SU-DHL-6 (cell line): ENCODE data around the gene COQ2.

Source experiments
- H2AFZ ChIP-seq: fragments of 200-600 bp; sonication (generic); 2 replicates; pipeline ENCODE4 v1.6.1; 2014; ENCODE audit warnings: low read depth, mild to moderate bottlenecking, moderate library complexity, mixed read lengths, antibody characterized with exemption, low read length; ENCODE audit not compliant: severe bottlenecking
- H3F3A ChIP-seq: fragments of 200-600 bp; shearing (Covaris generic); 2 replicates; pipeline ENCODE4 v1.6.0; 2016; ENCODE audit warnings: antibody characterized with exemption, mild to moderate bottlenecking; ENCODE audit not compliant: insufficient read depth
- H3K27ac ChIP-seq: fragments of 200-600 bp; sonication (generic); 2 replicates; pipeline ENCODE4 v1.5.1; 2016; ENCODE audit warnings: low read depth, mild to moderate bottlenecking, low read length, moderate library complexity, mixed read lengths
- H3K27me3 ChIP-seq: fragments of 200-600 bp; sonication (generic), shearing (Covaris generic); 2 replicates; pipeline ENCODE4 v1.6.0; 2014; ENCODE audit warnings: mild to moderate bottlenecking, low read length
- H3K36me3 ChIP-seq: fragments of 200-600 bp; sonication (generic); 2 replicates; pipeline ENCODE4 v1.6.1; 2014; ENCODE audit warnings: mild to moderate bottlenecking, low read length, mixed read lengths
- H3K4me2 ChIP-seq: fragments of 300-600, 200-600 bp; shearing (Covaris generic), sonication (generic); 2 replicates; pipeline ENCODE4 v1.6.0; 2014; ENCODE audit warnings: low read length, low read depth, mild to moderate bottlenecking; ENCODE audit not compliant: poor library complexity, severe bottlenecking
- H3K4me3 ChIP-seq: fragments of 200-600 bp; sonication (generic); 2 replicates; pipeline ENCODE4 v1.5.1; 2014; ENCODE audit warnings: antibody characterized with exemption, low read length, mild to moderate bottlenecking, mixed read lengths; ENCODE audit not compliant: insufficient read depth, poor library complexity, severe bottlenecking
- H3K79me2 ChIP-seq: fragments of 200-600 bp; sonication (generic); 2 replicates; pipeline ENCODE4 v1.6.1; 2014; ENCODE audit warnings: mild to moderate bottlenecking, low read length, moderate library complexity; ENCODE audit not compliant: insufficient read depth
- H3K9ac ChIP-seq: fragments of 200-600 bp; sonication (generic); 2 replicates; pipeline ENCODE4 v1.7.0; 2014; ENCODE audit warnings: mild to moderate bottlenecking, low read length
- H3K9me2 ChIP-seq: fragments of 200-600 bp; sonication (generic); replicated peaks from 2 replicates; pipeline ENCODE4 v1.6.1; 2014; ENCODE audit warnings: low read length; ENCODE audit not compliant: insufficient read depth
- H3K9me3 ChIP-seq: fragments of 200-600 bp; sonication (generic); 2 replicates; pipeline ENCODE4 v1.6.1; 2014; ENCODE audit warnings: low read length, mixed read lengths; ENCODE audit not compliant: insufficient read depth
- H4K20me1 ChIP-seq: fragments of 200-600 bp; sonication (generic); 2 replicates; pipeline ENCODE4 v1.6.1; 2014; ENCODE audit warnings: low read depth, mild to moderate bottlenecking, antibody characterized with exemption, low read length, moderate library complexity, mixed read lengths
- CTCF ChIP-seq: fragments of 200-600 bp; sonication (generic); IDR thresholded peaks from one replicate; pipeline ENCODE4 v1.5.1; 2017; ENCODE audit warnings: antibody characterized with exemption, mild to moderate bottlenecking, low read length, moderate library complexity; ENCODE audit not compliant: insufficient read depth, poor library complexity, severe bottlenecking
- EZH2phosphoT487 ChIP-seq: fragments of 200-600 bp; sonication (generic), shearing (Covaris generic); conservative IDR thresholded peaks from 2 replicates; pipeline ENCODE4 v1.6.1; 2018; ENCODE audit warnings: mild to moderate bottlenecking, antibody characterized with exemption, low read length, moderate library complexity, mixed read lengths

Gene COQ2

GRCh38 chr4:83266689-83267088 lies 17.9 kb downstream of the COQ2 start:
- no peak overlapping the region for H2AFZ ChIP-seq
- no peaks in the 10 kb centered on the region for H3K36me3 ChIP-seq
- H3K9me3 ChIP-seq: no peaks in the 10 kb centered on the region
- H3F3A ChIP-seq: no peaks in the 10 kb centered on the region
- TF ChIP-seq EZH2phosphoT487: no peak
- TF ChIP-seq CTCF: no peak
- H4K20me1 ChIP-seq: no peaks in the 10 kb centered on the region
- H3K9me2 ChIP-seq: no peaks in the 10 kb centered on the region
- no peak overlapping the region for H3K27ac ChIP-seq
- H3K79me2 ChIP-seq: no peaks in the 10 kb centered on the region
- no peak overlapping the region for H3K9ac ChIP-seq
- no peaks in the 10 kb centered on the region for H3K27me3 ChIP-seq
- H3K4me2 ChIP-seq: no peak overlapping the region
- no peak overlapping the region for H3K4me3 ChIP-seq

- Histone ChIP-seq H3K9me2 (no peaks in the 10 kb centered on the region), H3K4me3 (no peak overlapping the region), H3K4me2 (no peak overlapping the region), H3K79me2 (no peaks in the 10 kb centered on the region), H3K36me3 (no peaks in the 10 kb centered on the region), H3F3A (no peaks in the 10 kb centered on the region), H3K9ac (no peak overlapping the region), H3K27ac (no peak overlapping the region), H4K20me1 (no peaks in the 10 kb centered on the region), H3K27me3 (no peaks in the 10 kb centered on the region), H2AFZ (no peak overlapping the region), H3K9me3 (no peaks in the 10 kb centered on the region)
- TF ChIP-seq CTCF: no peak
- no peak for TF ChIP-seq EZH2phosphoT487
These were observed 21.5 kb downstream of the COQ2 start for GRCh38 chr4:83263106-83263505.

GRCh38 chr4:83262682-83263081 lies 21.9 kb downstream of the COQ2 start:
- Histone ChIP-seq H3K9me2 (no peaks in the 10 kb centered on the region), H3K4me3 (no peak overlapping the region), H3K9ac (no peak overlapping the region), H3K27ac (no peak overlapping the region), H2AFZ (no peak overlapping the region), H3K9me3 (no peaks in the 10 kb centered on the region), H3K27me3 (no peaks in the 10 kb centered on the region), H3K36me3 (no peaks in the 10 kb centered on the region), H3K79me2 (no peaks in the 10 kb centered on the region), H3F3A (no peaks in the 10 kb centered on the region), H3K4me2 (no peak overlapping the region), H4K20me1 (no peaks in the 10 kb centered on the region)
- TF ChIP-seq CTCF: no peak
- TF ChIP-seq EZH2phosphoT487: no peak
